HG03575 (cell line): ENCODE results near the gene ZDHHC6.
"Not testable (repeated sequence)": the region's sequence is repeated elsewhere in the genome, so short reads cannot be mapped to it uniquely, and the experiment has no call there.

Experiments
- ATAC-seq: cut with Tn5 transposase; IDR thresholded peaks from one replicate; pipeline ENCODE4 v1.9.1; 2021; ENCODE audit not compliant: unreplicated experiment, insufficient number of reproducible peaks, low FRiP score; ENCODE audit errors: extremely low read depth

Gene ZDHHC6, protein sequence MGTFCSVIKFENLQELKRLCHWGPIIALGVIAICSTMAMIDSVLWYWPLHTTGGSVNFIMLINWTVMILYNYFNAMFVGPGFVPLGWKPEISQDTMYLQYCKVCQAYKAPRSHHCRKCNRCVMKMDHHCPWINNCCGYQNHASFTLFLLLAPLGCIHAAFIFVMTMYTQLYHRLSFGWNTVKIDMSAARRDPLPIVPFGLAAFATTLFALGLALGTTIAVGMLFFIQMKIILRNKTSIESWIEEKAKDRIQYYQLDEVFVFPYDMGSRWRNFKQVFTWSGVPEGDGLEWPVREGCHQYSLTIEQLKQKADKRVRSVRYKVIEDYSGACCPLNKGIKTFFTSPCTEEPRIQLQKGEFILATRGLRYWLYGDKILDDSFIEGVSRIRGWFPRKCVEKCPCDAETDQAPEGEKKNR

GRCh38 chr10:112446855-112447619 is at the start of gene ZDHHC6, which contains the start of gene VTI1A:
Gene ZDHHC6 (minus strand): TSS chr10:112446914. CDS start chr10:112445436, 1,478 bp downstream.
Gene VTI1A (plus strand): TSS chr10:112447215. CDS start chr10:112447374, 159 bp downstream.
- peak; percentile 44 for ATAC-seq

- ATAC-seq = no peak
Measured at GRCh38 chr10:112492736-112493135, 46.0 kb upstream of the ZDHHC6 start.

GRCh38 chr10:112491144-112491543 is 44.4 kb upstream of the ZDHHC6 start:
- ATAC-seq = no peak

DNA sequence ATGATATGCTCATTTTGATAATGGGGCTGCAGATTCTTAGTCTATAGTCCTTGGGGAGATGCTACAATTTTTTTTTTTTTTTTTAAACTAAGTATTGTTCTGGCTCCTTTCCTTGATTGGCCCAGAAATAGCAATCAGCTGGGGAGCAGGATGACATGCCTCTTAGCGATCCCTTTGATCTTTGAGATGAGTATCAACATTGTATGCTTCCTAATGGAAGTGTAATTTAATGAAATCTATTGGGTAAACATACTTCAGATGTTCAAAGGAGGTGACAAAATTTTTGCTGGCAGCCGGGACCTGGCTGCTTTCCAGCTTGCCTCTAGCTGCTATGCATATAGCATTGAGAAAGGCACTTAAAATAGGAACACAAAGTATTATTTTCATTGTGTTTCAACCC is 43.8 kb upstream of the ZDHHC6 start:
- no peak for ATAC-seq

GRCh38 chr10:112487964-112488363 is 41.2 kb upstream of the ZDHHC6 start:
- no peak for ATAC-seq

DNA sequence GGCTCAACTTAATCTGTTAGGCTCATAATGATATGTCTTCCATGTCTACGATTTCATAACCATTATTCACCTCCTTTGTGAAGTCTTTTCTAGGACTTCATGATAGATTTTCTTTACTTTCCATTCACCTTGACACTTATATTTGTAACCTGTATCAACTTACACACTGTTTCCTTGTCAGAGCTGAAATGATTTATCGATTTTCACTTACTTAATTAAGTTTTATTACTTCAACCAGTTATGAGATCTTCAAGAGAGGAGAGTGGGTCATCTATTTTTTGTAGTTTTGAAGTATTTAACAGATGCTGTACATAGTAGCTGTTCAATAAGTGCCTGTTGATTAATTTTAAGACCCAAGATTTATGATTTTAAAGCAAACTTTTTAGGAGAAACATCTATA is 37.7 kb upstream of the ZDHHC6 start:
- no peak for ATAC-seq

DNA sequence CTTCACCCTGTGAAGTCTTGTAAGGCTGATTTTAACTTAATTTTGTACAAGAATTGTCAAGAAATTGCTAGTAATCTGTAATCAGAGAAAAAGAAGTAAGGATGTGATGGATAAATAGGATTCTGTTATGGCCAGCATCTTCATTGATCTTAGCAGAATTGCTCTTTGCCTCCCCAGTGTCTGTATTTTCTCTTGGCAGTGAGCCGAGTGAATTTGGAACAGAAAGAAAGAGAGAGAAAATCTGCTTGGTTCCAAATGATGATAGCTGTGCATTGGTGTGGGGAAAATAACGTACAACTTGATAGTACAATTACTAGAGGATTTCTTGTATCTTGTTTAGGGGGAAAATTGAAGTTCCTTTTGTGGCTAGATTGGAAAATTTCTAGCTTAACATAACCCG is 34.9 kb upstream of the ZDHHC6 start:
- ATAC-seq = no peak

DNA sequence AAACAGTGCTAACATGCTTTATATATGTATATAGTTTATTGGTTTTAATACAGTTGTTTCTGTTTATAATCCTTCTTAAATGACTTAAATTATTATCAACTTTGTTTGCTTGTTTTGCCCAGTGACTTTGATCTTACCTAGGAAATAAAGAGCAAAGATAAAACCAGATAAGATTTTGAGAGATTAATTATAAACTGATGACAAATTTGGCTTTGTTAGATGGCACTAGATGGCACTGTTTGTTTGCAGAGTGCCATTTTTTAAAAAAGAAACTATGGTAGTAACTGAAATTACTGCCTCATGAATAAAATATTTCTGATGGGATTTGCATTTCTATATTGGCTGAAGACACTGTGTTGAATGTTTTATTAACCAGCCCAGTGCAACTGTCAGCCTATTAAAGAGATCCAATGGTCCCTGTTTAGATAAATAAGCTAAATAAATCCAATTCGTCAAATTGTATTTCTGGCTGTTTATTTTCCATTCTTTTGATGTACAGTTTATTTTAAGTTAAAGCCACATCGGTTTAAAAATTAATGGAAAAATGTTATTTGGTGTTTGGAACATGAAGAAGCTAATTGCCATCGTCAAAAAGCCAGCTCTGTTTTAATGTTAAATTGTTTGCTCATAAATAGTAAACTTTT is 29.0 kb upstream of the ZDHHC6 start:
- no peak for ATAC-seq

DNA sequence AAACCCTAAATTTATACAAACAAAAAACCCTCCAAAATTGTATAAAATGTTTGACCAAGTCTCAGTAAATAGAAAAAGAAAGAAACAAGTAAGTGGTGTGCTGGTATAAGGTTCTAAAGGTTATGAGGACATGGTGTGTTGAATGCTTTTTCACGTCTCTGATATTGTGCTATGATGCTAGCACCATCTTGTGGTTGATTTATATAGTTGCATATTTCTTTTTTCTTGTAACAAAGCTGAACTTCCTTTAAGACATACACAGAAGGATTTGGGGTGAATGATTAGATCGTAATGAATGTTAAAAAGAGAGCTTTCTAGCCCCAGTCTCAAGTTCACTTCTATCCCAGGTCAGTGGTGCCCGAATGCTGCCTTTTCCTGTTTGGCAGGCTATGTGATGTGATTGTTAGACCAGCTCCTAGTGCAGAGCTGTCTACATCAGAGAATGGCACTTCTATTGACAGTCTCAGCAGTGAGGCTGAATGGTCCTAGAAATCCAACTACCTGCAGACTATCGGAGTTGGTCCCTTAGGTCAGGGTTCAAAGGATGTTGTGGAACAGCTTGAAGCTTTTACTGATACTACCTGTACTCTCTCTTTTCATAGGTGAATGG is 25.3 kb upstream of the ZDHHC6 start:
- ATAC-seq = peak; percentile 58

- ATAC-seq = no peak
Measured at GRCh38 chr10:112467541-112468075, 20.9 kb upstream of the ZDHHC6 start.

DNA sequence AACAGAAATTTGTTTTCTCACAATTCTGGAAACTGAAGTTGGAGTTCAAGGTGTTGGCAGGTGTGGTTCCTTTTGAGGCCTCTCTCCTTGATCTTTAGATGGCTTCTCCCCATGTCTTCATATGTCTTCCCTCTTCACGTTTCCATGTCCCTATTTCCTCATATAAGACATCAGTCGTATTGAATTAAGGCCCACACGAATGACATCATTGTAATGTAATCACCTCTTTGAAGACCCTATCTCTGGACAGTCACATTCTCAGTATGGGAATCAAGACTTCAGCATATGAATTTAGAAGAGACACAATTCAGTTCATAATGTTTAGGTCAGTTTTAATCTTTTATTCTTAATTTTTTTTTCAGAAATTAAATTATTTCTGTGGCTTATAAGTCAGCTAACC is 20.1 kb upstream of the ZDHHC6 start:
- ATAC-seq = no peak

GRCh38 chr10:112465299-112465883 is 18.7 kb upstream of the ZDHHC6 start:
- no peak for ATAC-seq

GRCh38 chr10:112464074-112464473 is 17.4 kb upstream of the ZDHHC6 start:
- ATAC-seq = not testable (repeated sequence)

GRCh38 chr10:112461029-112461887 is 14.5 kb upstream of the ZDHHC6 start:
- no peak for ATAC-seq

DNA sequence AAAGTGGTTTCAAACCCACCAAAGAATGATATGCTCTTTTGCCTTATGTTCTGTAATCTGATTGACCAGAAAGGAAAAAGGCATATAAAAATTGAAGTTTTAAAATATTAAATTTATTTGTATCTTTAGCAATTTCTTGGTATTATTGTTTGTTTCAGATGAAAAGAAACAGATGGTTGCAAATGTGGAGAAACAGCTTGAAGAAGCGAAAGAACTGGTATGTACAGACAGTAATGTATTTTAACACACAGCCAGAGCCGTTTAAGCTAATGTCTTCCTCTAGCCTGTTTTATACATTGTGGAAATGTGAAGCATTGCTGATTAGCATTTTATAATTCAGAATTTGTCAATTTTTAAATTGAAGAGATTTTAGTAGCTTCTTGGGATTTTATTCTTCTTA is 13.7 kb upstream of the ZDHHC6 start:
- ATAC-seq = no peak

DNA sequence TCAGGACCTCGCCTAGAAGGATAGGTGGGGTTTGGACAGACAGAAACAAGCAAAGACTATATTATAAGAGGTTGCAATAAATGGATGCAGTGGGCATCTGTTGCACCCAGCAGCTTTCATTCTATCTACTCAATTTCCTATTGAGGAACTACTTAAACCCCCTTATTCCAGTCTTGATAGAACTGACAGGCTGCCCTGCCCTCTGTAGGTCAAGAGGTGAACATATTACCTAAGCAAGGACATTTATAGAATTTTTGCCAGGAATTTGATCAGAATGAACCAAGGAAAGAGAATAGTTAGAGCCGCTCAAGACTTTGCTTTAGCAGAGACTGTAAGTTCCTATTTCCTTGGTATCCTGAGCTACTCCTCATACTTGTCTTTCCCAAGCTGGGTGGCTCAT is 9.8 kb upstream of the ZDHHC6 start:
- ATAC-seq = no peak

GRCh38 chr10:112454910-112455779 is 8.4 kb upstream of the ZDHHC6 start:
- ATAC-seq = no peak
